Measurements from ENCODE around the gene ARHGAP5.
A peak's percentile ranks its signal among the peaks of the same experiment; 100 is the strongest.

Gene ARHGAP5

DNA sequence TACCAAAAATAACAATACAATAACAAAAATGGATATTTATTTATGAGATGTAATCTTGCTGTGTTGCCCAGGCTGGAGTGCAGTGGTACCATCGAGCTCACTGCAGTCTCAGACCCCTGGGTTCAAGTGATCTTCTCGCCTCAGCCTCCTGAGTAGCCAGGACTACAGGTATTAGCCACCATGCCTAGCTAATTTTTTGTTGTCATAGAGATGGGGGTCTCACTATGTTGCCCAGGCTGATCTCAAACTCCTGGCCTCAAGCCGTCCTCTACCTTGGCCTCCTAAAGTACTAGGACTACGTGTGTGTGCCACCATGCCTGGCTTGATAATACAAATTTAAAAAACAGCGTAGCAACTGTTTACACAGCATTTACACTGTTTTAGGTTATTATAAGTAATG lies 23.1 kb downstream of the ARHGAP5 start:
- in situ Hi-C loops (cut with HindIII; ENCODE audit: low sequenced_read_pairs): no loop called here
- no peak overlapping the region for H3K4me3 ChIP-seq (ENCODE audit: low read depth, low read length)
- no peak for DNase-seq (ENCODE audit: low read depth)
- no peak for TF ChIP-seq CTCF (IDR thresholded peaks at IDR 0.05; ENCODE audit: low read depth, low read length, missing control alignments)

DNA sequence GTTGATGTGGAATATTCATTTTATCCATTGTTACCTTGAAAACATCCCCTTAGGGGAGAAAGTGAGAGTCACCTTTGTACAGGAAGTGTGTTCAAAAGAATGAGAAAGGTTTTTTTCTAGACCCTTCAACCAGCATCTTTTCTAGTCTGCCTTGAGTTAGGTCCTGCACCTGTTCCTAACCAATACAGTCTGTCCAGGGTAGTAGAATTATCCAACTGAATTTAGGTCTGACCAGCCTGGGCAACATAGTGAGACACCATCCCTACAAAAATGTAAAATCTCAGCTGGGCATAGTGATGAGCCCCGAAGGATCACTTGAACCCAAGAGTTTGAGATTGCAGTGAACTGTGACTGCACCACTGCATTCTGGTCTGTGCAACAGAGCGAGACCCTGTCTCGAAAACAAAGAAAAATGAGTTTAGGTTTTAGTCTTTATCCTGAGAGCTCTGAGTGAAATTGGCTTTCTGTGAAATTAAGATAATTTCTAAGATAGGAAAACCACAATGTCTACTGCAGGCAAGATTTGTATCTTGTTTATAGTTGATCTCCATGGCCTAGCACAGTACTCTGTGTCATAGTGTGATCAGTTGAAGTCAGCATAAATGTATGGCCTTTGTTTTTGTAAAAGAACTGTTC lies 25.2 kb downstream of the ARHGAP5 start:
- in situ Hi-C loops (cut with HindIII; ENCODE audit: low sequenced_read_pairs): no loop called here
- TF ChIP-seq CTCF (IDR thresholded peaks at IDR 0.05; ENCODE audit: low read depth, low read length, missing control alignments): no peak
- H3K4me3 ChIP-seq (ENCODE audit: low read depth, low read length): no peak overlapping the region
- no peak for DNase-seq (ENCODE audit: low read depth)

- DNase-seq (ENCODE audit: low read depth): no peak
- TF ChIP-seq CTCF (IDR thresholded peaks at IDR 0.05; ENCODE audit: low read depth, low read length, missing control alignments): no peak
- no peak overlapping the region for H3K4me3 ChIP-seq (ENCODE audit: low read depth, low read length)
- in situ Hi-C loops (cut with HindIII; ENCODE audit: low sequenced_read_pairs): no loop called here
Measured at GRCh38 chr14:32102968-32103367, 25.9 kb downstream of the ARHGAP5 start.

GRCh38 chr14:32104308-32104707 lies 27.2 kb downstream of the ARHGAP5 start:
- in situ Hi-C loops (cut with HindIII; ENCODE audit: low sequenced_read_pairs): no loop called here
- DNase-seq (ENCODE audit: low read depth): no peak
- H3K4me3 ChIP-seq (ENCODE audit: low read depth, low read length): no peak overlapping the region
- TF ChIP-seq CTCF (IDR thresholded peaks at IDR 0.05; ENCODE audit: low read depth, low read length, missing control alignments): no peak

GRCh38 chr14:32104803-32105202 lies 27.7 kb downstream of the ARHGAP5 start:
- in situ Hi-C loops (cut with HindIII; ENCODE audit: low sequenced_read_pairs): no loop called here
- no peak for TF ChIP-seq CTCF (IDR thresholded peaks at IDR 0.05; ENCODE audit: low read depth, low read length, missing control alignments)
- H3K4me3 ChIP-seq (ENCODE audit: low read depth, low read length): no peak overlapping the region
- DNase-seq (ENCODE audit: low read depth): no peak

- DNase-seq (ENCODE audit: low read depth): peak; percentile 44
- in situ Hi-C loops (cut with HindIII; ENCODE audit: low sequenced_read_pairs): no loop called here
- no peak for TF ChIP-seq CTCF (IDR thresholded peaks at IDR 0.05; ENCODE audit: low read depth, low read length, missing control alignments)
- H3K4me3 ChIP-seq (ENCODE audit: low read depth, low read length): no peak overlapping the region
Measured at GRCh38 chr14:32109676-32110547, 32.8 kb downstream of the ARHGAP5 start.

Measured in astrocyte of the cerebellum (primary cell).